Measurements from ENCODE around the gene JPT2. TPM values are rescaled to one million over a fixed set of nuclear protein-coding genes. Genes with fewer than 3 reads are reported as not detected.
A peak's percentile ranks its signal among the peaks of the same experiment; 100 is the strongest.

Gene JPT2
- total RNA-seq, 2 experiments from 2014 or later, result 77.1 to 111 TPM

Small RNA genes within 50 kb of the gene (microRNA-seq; reads per million reads assigned to microRNA genes)
- 8.5 reads per million, percentile 25 among the genes with 10 or more reads in this experiment for gene MIR3177 (ENCODE audit: borderline replicate concordance)

Other genes starting within 250 kb of the JPT2 start
- gene PERCC1, start 247.2 kb upstream of the JPT2 start, total RNA-seq, result not detected
- gene CCDC154, start 233.7 kb upstream of the JPT2 start, total RNA-seq, result 1 to 10 TPM in 1 of 2 experiments, under 1 TPM in 1; 0.70 to 1.6 TPM
- 10 to 100 TPM; 29.9 to 33.7 TPM for gene CLCN7, start 203.3 kb upstream of the JPT2 start, total RNA-seq
- not detected for gene PTX4, start 189.3 kb upstream of the JPT2 start, total RNA-seq
- gene TELO2, start 184.9 kb upstream of the JPT2 start, total RNA-seq, result 10 to 100 TPM; 48.1 to 60.0 TPM
- gene TMEM204, start 144.6 kb upstream of the JPT2 start, total RNA-seq, result 10 to 100 TPM; 12.6 to 17.5 TPM
- gene IFT140, start 66.2 kb upstream of the JPT2 start, total RNA-seq, result 10 to 100 TPM in 1 of 2 experiments, 1 to 10 TPM in 1; 9.8 to 11.0 TPM
- 10 to 100 TPM; 14.1 to 15.0 TPM for gene CRAMP1, start 65.9 kb upstream of the JPT2 start, total RNA-seq
- 10 to 100 TPM; 56.7 to 57.6 TPM for gene MAPK8IP3, start 27.9 kb downstream of the JPT2 start, total RNA-seq
- 10 to 100 TPM; 23.7 to 43.6 TPM for gene NME3, start 93.3 kb downstream of the JPT2 start, total RNA-seq
- 10 to 100 TPM; 13.1 to 18.4 TPM for gene EME2, start 94.5 kb downstream of the JPT2 start, total RNA-seq
- gene MRPS34, start 94.9 kb downstream of the JPT2 start, total RNA-seq, result 100 to 1,000 TPM; 146 to 175 TPM
- gene SPSB3, start 104.3 kb downstream of the JPT2 start, total RNA-seq, result 10 to 100 TPM; 12.5 to 13.6 TPM
- 10 to 100 TPM; 34.4 to 42.4 TPM for gene NUBP2, start 104.7 kb downstream of the JPT2 start, total RNA-seq
- not detected for gene IGFALS, start 115.4 kb downstream of the JPT2 start, total RNA-seq
- 10 to 100 TPM; 20.9 to 25.0 TPM for gene HAGH, start 148.5 kb downstream of the JPT2 start, total RNA-seq
- gene FAHD1, start 148.9 kb downstream of the JPT2 start, total RNA-seq, result 10 to 100 TPM; 11.6 to 11.9 TPM
- under 1 TPM; 0.14 to 0.21 TPM for gene MEIOB, start 193.9 kb downstream of the JPT2 start, total RNA-seq
- gene HS3ST6, start 240.1 kb downstream of the JPT2 start, total RNA-seq, result not detected

Measured in activated CD4-positive, alpha-beta T cell treated with anti-CD3 and anti-CD28 coated beads for 36 hours (primary cell).